Myometrial cell (primary cell): Measurements from ENCODE around the gene GRID2. TPM values are rescaled to one million over a fixed set of nuclear protein-coding genes. Genes with fewer than 3 reads are reported as not detected.

ENCODE experiments used
- total RNA-seq: library from RNA; depleted of rRNA; stranded (reverse); fragments of >200 nt; gene quantifications from 2 replicates; pipeline ENCODE4 v1.2.3, GENCODE V29; 2015

GRID2 gene
- total RNA-seq, result not detected in 2 replicates

DNA sequence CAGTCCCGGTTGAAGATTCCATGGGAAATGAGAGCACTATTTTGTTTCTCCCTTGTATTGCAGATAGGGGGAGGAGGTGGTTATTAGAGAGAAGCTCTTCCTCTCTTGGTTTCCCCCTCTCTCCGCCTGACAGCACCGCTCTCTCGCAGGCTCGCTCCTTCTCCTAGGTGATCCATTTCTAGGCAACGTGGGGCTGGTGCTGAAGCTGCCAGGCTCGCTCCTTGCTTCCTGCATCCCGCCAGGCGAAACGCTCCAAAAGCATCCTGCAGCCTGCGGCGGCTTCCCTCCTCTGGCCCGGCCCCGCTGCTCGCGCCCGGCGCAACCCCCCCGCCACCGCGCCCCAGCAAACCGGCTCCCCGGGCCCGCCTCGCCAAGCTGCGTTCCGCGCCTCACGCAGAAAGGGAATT, at the start of gene GRID2:
Gene GRID2 (plus strand): TSS at position 346 of the 407 bp plus-strand sequence.

